ENCODE data around the gene PSG11. TPM values are rescaled to one million over a fixed set of nuclear protein-coding genes. Genes with fewer than 3 reads are reported as not detected.
"Not testable (repeated sequence)": the region's sequence is repeated elsewhere in the genome, so short reads cannot be mapped to it uniquely, and the experiment has no call there.

Gene PSG11
- total RNA-seq (not detected in 2 replicates), polyA plus RNA-seq (not detected in 2 replicates)

DNA sequence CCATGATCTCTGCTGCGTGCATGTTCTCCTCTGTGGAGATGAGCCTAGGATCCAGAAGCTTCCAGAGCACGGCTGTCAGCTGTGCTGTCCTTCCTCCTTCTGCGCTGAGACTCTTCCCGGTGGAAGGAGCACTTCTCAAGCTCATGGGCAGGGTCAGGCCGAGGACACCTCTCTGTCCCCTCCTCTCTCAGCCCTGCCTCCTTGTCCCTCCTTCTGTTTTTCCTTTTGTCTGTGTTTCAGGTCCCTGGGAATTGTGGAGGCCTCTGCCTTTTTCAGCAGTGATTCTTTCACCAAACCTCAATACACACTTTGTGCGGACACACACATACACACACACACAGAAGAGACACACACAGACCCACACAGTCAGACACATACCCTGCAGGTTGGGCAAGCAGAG lies at the start of gene PSG11:
Gene PSG11, minus strand, starts transcription at position 101 of the 400 bp plus-strand sequence. Its CDS starts 97 bp downstream, at position 4.
- H3K9me3 ChIP-seq (ENCODE audit: low read depth); H3K4me1 ChIP-seq (ENCODE audit: low read depth); DNase-seq (ENCODE audit: low read depth in 1 of 2, low spot score in 1 of 2); H3K27me3 ChIP-seq; H3K36me3 ChIP-seq; H3K27ac ChIP-seq; H3K4me3 ChIP-seq: not testable (repeated sequence)

GRCh38 chr19:43062418-43062817 lies 36.1 kb upstream of the PSG11 start:
- H3K36me3 ChIP-seq; H3K9me3 ChIP-seq (ENCODE audit: low read depth); H3K4me1 ChIP-seq (ENCODE audit: low read depth); H3K27ac ChIP-seq; H3K4me3 ChIP-seq; H3K27me3 ChIP-seq; DNase-seq (ENCODE audit: low read depth in 1 of 2, low spot score in 1 of 2): not testable (repeated sequence)

DNA sequence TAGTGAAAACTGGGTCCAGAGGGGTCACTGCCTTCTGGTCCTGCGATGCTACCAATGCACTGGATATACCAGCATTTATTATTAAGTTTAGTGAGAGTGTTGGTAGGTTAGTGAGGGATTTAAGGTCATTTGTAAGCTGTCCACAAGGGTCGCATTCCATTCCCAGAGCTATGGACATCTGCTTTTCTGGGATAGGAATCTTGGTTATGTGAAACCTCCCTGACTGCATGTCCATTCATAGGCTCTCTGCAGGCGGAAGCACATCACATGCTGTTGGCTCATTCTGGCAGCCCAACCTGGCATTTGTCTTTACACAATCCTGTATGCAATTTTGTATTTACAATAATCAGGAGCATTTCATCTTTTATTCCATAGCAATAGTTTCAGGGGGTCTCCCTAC lies 35.1 kb upstream of the PSG11 start:
- H3K4me1 ChIP-seq (ENCODE audit: low read depth); H3K4me3 ChIP-seq; H3K9me3 ChIP-seq (ENCODE audit: low read depth); DNase-seq (ENCODE audit: low read depth in 1 of 2, low spot score in 1 of 2); H3K36me3 ChIP-seq; H3K27me3 ChIP-seq; H3K27ac ChIP-seq: not testable (repeated sequence)

DNA sequence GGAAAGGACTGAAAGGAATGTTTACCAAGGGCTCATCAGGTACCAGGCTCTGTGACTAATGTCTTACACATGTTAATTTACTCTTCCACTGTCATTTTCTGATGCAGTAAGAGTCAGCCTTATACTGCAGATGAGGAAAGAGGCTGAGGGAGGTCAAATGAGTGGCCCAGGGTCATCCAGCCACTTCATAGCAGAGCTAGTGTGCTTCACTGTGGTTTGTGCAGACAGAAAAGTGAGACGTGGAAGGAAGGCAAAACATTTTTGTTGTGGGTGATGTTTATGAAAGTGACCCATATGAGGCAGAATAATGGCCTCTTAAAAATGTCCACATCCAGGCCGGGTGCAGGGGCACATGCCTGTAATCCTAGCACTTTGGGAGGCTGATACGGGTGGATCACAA lies 34.0 kb upstream of the PSG11 start:
- H3K27me3 ChIP-seq; H3K4me1 ChIP-seq (ENCODE audit: low read depth); H3K4me3 ChIP-seq; H3K36me3 ChIP-seq; H3K9me3 ChIP-seq (ENCODE audit: low read depth); DNase-seq (ENCODE audit: low read depth in 1 of 2, low spot score in 1 of 2); H3K27ac ChIP-seq: not testable (repeated sequence)

DNA sequence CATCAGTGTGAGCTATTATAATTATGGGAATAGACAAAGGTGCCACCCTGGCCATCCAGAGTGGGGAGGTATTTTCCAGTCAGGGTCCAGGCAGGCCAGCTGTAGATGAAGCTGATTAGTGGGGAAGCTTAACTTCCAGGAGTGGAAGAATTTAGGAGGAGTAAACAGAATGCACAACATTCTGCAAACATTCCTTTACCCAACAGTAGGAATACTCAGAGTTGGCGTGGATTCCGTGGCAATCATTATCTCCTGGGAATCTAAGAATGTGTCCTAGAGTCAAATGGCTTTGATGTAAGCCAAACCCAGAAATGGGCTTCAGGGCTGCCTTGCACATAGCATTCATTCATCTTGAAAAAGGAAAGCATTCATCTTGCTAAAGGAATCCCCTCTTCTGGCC lies 33.2 kb upstream of the PSG11 start:
- H3K27me3 ChIP-seq; H3K4me3 ChIP-seq; DNase-seq (ENCODE audit: low read depth in 1 of 2, low spot score in 1 of 2); H3K9me3 ChIP-seq (ENCODE audit: low read depth); H3K4me1 ChIP-seq (ENCODE audit: low read depth); H3K36me3 ChIP-seq; H3K27ac ChIP-seq: not testable (repeated sequence)

DNA sequence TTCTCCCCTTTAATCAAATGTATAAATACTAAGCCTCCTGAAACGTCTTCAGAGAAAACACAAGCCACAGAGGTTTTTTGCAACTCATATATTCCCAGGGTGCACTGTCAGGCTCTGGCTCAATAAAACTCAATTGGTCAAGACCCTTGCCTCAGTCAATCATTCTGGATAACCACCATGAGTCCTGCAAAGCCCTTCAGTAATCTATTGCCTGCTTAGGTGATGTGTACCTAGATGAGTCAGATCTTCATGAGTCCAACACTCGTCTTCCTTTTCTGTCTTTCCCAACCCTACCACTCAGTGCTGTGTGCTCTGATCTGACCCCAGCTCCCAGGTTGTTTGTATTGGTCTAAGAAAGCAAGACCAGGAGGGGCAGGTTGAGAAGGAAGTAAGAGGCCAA lies 32.2 kb upstream of the PSG11 start:
- not testable (repeated sequence) for H3K9me3 ChIP-seq (ENCODE audit: low read depth); H3K27me3 ChIP-seq; H3K36me3 ChIP-seq; DNase-seq (ENCODE audit: low read depth in 1 of 2, low spot score in 1 of 2); H3K4me1 ChIP-seq (ENCODE audit: low read depth); H3K27ac ChIP-seq; H3K4me3 ChIP-seq

DNA sequence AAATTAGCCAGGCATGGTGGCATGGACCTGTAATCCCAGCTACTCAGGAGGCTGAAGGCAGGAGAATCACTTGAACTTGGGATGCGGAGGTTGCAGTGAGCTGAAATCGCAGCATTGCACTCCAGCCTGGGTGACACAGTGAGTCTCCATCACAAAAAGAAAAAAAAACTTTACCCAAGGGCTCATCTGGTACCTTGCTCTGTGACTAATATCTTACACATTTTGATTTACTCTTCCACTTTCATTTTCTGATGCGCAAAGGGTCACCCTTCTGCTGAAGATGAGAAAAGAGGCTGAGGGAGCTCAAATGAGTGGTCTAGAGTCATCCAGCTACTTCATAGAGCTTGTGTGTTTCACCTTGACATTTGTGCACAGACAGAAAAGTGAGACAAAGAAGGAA lies 21.7 kb upstream of the PSG11 start:
- H3K36me3 ChIP-seq; H3K4me1 ChIP-seq (ENCODE audit: low read depth); H3K9me3 ChIP-seq (ENCODE audit: low read depth); DNase-seq (ENCODE audit: low read depth in 1 of 2, low spot score in 1 of 2); H3K27ac ChIP-seq; H3K27me3 ChIP-seq; H3K4me3 ChIP-seq: not testable (repeated sequence)

DNA sequence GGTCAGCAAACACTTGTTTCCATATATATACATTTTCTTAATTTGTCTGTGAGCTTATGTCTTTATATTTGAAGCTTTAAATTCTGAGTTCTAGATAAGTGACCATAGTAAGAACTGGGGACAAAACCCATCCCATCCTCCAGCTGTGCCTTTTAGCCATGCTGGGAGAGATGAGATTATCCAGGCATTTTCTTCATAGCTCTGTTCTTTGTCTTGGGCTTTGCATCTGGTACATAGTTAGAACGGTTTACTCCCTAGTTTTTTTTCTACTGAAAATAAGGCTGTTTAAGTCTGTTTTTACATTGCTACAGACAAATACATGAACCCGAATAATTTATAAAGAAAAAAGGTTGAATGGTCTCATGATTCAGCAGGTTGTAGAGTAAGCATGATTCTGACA lies 20.3 kb upstream of the PSG11 start:
- not testable (repeated sequence) for H3K4me3 ChIP-seq; H3K9me3 ChIP-seq (ENCODE audit: low read depth); H3K27ac ChIP-seq; H3K27me3 ChIP-seq; H3K36me3 ChIP-seq; DNase-seq (ENCODE audit: low read depth in 1 of 2, low spot score in 1 of 2); H3K4me1 ChIP-seq (ENCODE audit: low read depth)

DNA sequence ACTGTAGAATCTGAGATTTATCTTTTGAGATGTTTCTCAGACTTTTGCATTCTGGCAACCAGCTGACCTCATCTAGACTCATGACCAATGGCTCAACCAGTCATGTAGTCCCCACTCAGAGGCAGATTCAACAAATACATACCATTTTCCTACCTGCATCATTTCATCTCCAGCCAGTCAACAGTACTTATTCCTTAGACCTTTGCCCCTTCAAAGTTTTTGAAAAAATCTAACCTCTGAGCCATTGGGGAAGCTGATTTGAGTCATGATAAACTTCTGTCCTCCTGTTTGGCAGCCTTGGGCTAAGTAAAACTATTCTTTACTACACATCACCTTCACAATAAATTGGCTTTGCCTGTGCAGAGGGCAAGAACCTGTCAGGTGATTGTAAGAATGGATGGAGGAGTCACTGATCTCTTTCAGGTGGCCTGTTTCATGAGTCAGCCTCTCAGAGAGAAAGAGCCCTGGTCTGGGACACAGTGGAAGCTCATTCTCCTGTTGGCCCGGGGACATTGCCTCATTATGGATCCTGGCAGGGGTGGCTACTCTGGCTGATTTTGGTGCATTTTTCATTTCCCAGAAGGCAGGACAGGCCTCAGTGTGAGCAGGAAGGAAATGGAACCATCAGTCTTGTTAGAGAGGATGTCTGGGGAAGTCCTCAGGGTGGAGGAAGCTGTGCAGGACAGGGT lies 17.4 kb upstream of the PSG11 start:
- not testable (repeated sequence) for H3K27ac ChIP-seq; DNase-seq (ENCODE audit: low read depth in 1 of 2, low spot score in 1 of 2); H3K4me3 ChIP-seq; H3K36me3 ChIP-seq; H3K9me3 ChIP-seq (ENCODE audit: low read depth); H3K27me3 ChIP-seq; H3K4me1 ChIP-seq (ENCODE audit: low read depth)

DNA sequence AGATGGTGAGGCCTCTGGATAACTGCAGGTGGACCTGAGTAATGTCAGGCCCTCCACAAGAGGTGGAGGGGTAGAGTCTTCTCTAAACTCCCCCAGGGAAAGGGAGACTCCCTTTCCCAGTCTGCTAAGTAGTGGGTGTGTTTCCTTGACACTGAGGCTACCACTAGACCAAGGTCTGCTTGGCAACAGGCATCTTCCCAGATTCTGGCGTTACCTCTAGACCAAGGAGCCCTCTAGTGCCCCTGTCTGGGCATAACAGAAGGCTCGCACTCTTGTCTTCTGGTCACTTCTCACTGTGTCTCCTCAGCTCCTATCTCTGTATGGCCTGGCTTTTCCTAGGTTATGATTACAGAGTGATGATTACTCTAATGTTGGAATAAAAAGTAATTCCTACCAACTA lies 5.4 kb upstream of the PSG11 start:
- H3K27me3 ChIP-seq; H3K9me3 ChIP-seq (ENCODE audit: low read depth); H3K4me1 ChIP-seq (ENCODE audit: low read depth); H3K27ac ChIP-seq; H3K36me3 ChIP-seq; H3K4me3 ChIP-seq: not testable (repeated sequence)
- peak in 1 of 2 donors; percentile 16 for DNase-seq (ENCODE audit: low read depth in 1 of 2, low spot score in 1 of 2)
- TF ChIP-seq, protein P1, sequence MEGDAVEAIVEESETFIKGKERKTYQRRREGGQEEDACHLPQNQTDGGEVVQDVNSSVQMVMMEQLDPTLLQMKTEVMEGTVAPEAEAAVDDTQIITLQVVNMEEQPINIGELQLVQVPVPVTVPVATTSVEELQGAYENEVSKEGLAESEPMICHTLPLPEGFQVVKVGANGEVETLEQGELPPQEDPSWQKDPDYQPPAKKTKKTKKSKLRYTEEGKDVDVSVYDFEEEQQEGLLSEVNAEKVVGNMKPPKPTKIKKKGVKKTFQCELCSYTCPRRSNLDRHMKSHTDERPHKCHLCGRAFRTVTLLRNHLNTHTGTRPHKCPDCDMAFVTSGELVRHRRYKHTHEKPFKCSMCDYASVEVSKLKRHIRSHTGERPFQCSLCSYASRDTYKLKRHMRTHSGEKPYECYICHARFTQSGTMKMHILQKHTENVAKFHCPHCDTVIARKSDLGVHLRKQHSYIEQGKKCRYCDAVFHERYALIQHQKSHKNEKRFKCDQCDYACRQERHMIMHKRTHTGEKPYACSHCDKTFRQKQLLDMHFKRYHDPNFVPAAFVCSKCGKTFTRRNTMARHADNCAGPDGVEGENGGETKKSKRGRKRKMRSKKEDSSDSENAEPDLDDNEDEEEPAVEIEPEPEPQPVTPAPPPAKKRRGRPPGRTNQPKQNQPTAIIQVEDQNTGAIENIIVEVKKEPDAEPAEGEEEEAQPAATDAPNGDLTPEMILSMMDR (IDR thresholded peaks at IDR 0.05; ENCODE audit: low read depth, low read length): peak; percentile 14

All from cardiac muscle cell (in vitro differentiated cells and primary cell).